Spinal cord (tissue), 10 donors: ENCODE measurements around the gene CYP8B1. TPM values are rescaled to one million over a fixed set of nuclear protein-coding genes. Genes with fewer than 3 reads are reported as not detected.
"Not testable (repeated sequence)": the region's sequence is repeated elsewhere in the genome, so short reads cannot be mapped to it uniquely, and the experiment has no call there.

Experiments used
- DNase-seq, 6 donors: peaks; one replicate each; pipeline versions ENCODE4 v3.0.0 to v3.0.0-alpha.2; 2013 to 2015; ENCODE audit warnings: low spot score in 6 of 6, low read depth in 4 of 6
- H3K27ac ChIP-seq: one replicate; pipeline ENCODE4 v1.5.1; 2013; ENCODE audit warnings: low read depth, low read length, control low read depth
- H3K27me3 ChIP-seq: one replicate; pipeline ENCODE4 v1.6.1; 2013; ENCODE audit warnings: low read length; ENCODE audit not compliant: control insufficient read depth, insufficient read depth
- H3K36me3 ChIP-seq: one replicate; pipeline ENCODE4 v1.6.1; 2013; ENCODE audit warnings: low read length; ENCODE audit not compliant: control insufficient read depth, insufficient read depth
- H3K4me1 ChIP-seq: one replicate; pipeline ENCODE4 v1.6.1; 2013; ENCODE audit warnings: low read length; ENCODE audit not compliant: control insufficient read depth, insufficient read depth
- H3K4me3 ChIP-seq: one replicate; pipeline ENCODE4 v1.5.1; 2013; ENCODE audit warnings: low read depth, low read length, control low read depth
- H3K9me3 ChIP-seq: one replicate; pipeline ENCODE4 v1.6.1; 2013; ENCODE audit warnings: low read length; ENCODE audit not compliant: control insufficient read depth, insufficient read depth
- WGBS: methylation state at CpG from one replicate; pipeline ENCODE4 v1.1.5; 2013; ENCODE audit warnings: missing lambda C conversion rate; ENCODE audit not compliant: insufficient coverage; 5-methylcytosine and 5-hydroxymethylcytosine counted together
- polyA plus RNA-seq, 2 donors: library from polyadenylated mRNA; unstranded; fragments of 120-200 nt; gene quantifications; one replicate each; pipeline ENCODE4 v1.2.1, GENCODE V29; 2013; ENCODE audit not compliant: insufficient read length in 2 of 2
- total RNA-seq, 2 donors: library from RNA; depleted of rRNA in 1 of 2; stranded (reverse); fragments of 120-200 nt in 1 of 2; fragments of >200 nt in 1 of 2; gene quantifications; one replicate each; pipeline versions ENCODE4 v1.2.3 to v1.2.4, GENCODE V29; 2013 to 2014
- donor health status: healthy.

CYP8B1 gene
- total and polyA plus RNA-seq, 4 donors: 0.08 to 0.09 TPM; not detected in 2

DNA sequence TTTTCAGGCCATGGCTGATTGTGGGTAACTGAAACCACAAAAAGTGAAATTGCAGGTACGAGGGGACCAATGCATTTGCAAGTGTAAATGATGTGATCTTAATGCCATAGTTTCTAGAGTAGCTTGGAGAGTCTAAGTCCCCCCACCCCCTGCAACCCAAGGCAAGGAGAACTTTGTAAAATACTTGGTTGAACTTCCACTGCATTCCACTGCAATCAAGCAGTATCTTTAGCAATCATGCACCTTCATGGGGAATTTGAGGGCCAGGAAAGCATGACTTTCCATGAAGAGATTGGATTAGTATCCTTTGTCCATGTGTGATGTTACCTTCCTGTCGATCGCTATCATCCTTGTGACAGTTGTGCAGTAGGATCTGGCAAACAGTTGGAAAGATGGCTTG lies 11.4 kb upstream of the CYP8B1 start:
- H3K9me3 ChIP-seq: no peaks in the 10 kb centered on the region
- H3K4me1 ChIP-seq: no peaks in the 10 kb centered on the region
- DNase-seq: no peak
- peaks cover 3% of the 10 kb centered on the region for H3K27me3 ChIP-seq
- no peak overlapping the region for H3K4me3 ChIP-seq
- no peak overlapping the region for H3K27ac ChIP-seq
- no peaks in the 10 kb centered on the region for H3K36me3 ChIP-seq
- 95% methylated on average over 2 of the region's 3 CpGs for WGBS

DNA sequence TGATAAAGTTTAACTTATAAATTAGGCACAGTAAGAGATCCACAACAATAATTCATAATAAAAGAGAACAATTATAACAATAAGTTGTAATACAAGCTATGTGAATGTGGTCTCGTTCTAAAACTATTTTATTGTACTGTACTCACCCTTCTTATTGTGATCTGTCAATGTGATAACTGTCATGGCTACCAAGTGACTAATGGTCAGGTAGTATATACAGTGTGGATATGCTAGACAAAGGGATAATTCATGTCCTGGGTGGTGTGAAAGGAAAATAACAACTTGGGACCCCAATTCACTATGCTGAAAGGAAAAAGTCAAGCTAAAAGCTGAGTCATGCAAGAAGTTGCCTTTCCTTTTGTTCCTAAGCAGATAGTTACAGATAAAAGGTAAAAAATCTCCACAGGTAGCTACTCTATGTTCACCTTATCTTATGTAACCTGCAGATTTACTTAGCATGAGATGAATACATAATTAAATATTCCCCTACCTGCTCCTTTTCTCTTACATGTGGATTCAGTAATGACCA lies 10.7 kb upstream of the CYP8B1 start:
- no peaks in the 10 kb centered on the region for H3K9me3 ChIP-seq
- H3K27ac ChIP-seq: no peak overlapping the region
- peaks cover 3% of the 10 kb centered on the region for H3K4me1 ChIP-seq
- DNase-seq: no peak
- no peaks in the 10 kb centered on the region for H3K36me3 ChIP-seq
- peaks cover 3% of the 10 kb centered on the region for H3K27me3 ChIP-seq
- no peak overlapping the region for H3K4me3 ChIP-seq
- WGBS: no CpG with 5 or more reads among the region's 1 CpG

DNA sequence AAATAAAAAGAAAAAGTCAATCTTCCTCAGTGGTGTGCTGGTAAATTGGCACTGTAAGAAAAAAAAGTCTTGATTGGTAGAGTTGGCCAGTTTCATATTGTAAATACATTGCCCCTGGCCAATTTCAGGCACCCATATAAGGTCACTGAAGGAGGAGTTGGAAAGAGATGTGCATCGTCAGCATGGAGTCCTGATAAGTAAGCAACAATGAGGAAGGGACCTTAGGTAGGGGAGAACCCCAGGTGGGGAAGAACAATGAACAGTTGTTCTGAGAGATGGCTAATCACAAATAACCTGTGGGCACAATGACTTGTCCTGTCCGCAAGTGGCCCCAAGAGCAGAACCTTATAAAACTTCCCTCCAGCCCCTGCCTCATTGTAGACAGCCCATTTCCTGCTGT lies 8.6 kb upstream of the CYP8B1 start:
- WGBS: 75% methylated on average over 2 of the region's 2 CpGs

DNA sequence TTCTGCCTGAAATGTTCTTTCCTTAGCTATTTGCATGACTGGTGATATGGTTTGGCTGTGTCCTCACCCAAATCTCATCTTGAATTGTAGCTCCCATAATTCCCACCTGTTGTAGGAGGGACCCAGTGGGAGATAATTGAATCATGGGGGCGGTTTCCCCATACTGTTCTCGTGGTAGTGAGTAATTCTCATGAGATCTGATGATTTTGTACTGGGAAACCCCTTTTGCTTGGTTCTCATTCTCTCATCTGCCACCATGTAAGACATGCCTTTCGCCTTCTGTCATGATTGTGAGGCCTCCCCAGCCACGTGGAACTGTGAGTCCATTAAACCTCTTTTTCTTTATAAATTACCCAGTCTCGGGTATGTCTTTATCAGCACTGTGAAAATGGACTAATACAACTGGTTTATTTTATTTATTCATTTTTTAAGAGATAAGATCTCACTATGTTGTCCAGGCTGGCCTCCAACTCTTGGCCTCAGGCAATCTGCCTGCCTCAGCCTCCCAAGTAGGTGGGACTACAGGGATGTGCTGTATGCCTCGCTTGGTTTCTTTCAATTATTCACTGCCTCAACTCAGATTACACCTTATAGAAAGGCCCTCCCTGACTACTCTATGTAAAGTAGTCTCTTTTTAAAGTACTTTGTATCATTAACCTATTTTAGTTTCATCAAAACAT lies 7.7 kb upstream of the CYP8B1 start:
- not testable (repeated sequence) for H3K36me3 ChIP-seq, H3K9me3 ChIP-seq, H3K27me3 ChIP-seq, H3K27ac ChIP-seq, DNase-seq, H3K4me3 ChIP-seq
- 100% methylated on average over 1 of the region's 6 CpGs for WGBS
- peaks cover 14% of the 10 kb centered on the region for H3K4me1 ChIP-seq

More for the DNA sequence above, 8.6 kb upstream of the CYP8B1 start:
- Histone ChIP-seq H3K36me3 (no peaks in the 10 kb centered on the region), H3K27me3 (peaks cover 3% of the 10 kb centered on the region), H3K4me1 (peaks cover 14% of the 10 kb centered on the region), H3K27ac (no peak overlapping the region), H3K9me3 (no peaks in the 10 kb centered on the region), H3K4me3 (no peak overlapping the region)
- DNase-seq: no peak

DNA sequence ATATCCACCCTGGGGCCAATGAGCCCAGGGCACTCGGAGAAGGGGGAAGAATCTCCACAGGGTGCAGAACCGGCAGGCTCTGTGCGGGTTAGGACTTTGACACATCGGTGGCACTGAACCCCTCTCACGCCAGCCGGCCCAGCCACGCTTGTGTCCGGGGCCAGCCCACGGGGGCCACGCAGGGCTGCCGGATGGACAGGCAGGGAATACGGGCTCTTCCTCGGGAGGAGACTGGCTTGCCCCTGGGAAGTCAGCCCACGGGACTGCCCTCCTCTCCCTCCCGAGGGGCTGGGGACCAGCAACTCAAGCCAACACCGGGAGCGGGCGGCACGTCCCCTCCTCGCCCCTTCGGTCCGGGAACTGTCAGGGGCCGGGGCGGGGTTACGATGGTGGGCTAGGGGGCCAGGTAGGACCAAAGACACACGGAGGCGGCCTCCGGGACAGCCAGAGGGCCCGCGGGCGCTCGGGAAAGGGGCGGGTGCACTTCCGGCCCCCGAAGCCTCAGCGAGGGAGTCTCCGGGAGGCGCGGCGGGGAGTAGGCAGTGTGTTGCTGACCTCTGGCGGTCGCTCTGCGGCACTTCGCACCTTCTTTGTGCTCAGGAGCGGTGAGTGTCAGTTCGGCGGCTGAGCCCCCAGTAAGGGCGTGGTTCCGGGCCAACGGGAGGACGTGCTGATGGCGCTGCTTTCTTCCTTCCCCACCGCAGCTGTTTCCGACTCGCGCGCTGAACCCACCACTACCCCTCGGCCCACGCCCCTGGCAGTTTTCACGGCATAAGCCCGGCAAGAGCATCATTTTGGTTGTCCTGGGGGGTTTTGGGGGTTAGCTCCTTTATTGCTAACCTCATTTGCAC lies 5.1 kb upstream of the CYP8B1 start:
- Histone ChIP-seq H3K4me1 (peaks cover 19% of the 10 kb centered on the region), H3K27me3 (no peaks in the 10 kb centered on the region), H3K36me3 (no peaks in the 10 kb centered on the region), H3K9me3 (no peaks in the 10 kb centered on the region), H3K4me3 (peak overlapping the region; percentile 67), H3K27ac (no peak overlapping the region)
- WGBS: 5% methylated on average over 52 of the region's 61 CpGs
- DNase-seq: peak in 5 of 6 donors; percentile 60 to 96 (median 64)

DNA sequence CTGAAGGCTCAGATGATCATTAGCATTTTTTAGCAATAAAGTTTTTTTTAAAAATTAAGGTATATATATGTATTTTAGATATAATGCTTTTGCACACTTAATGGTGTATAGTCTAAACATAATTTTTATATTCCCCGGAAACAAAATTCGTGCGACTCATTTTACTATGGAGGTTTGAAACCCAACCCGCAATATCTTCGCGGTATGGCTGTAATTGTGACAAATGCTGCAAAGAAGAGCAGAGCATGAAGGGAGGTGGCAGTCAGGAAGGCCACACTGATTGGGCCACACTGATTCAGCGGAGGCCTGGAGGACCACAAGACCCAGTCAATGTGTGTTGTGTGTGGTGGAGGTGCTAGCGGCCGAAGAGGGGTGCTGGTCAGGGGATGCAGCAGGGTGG lies 4.5 kb upstream of the CYP8B1 start:
- H3K9me3 ChIP-seq: no peaks in the 10 kb centered on the region
- DNase-seq: peak in 1 of 6 donors; percentile 11
- H3K27ac ChIP-seq: no peak overlapping the region
- peaks cover 19% of the 10 kb centered on the region for H3K4me1 ChIP-seq
- peak overlapping the region; percentile 67 for H3K4me3 ChIP-seq
- no peaks in the 10 kb centered on the region for H3K36me3 ChIP-seq
- WGBS: 91% methylated on average over 4 of the region's 9 CpGs
- H3K27me3 ChIP-seq: no peaks in the 10 kb centered on the region

DNA sequence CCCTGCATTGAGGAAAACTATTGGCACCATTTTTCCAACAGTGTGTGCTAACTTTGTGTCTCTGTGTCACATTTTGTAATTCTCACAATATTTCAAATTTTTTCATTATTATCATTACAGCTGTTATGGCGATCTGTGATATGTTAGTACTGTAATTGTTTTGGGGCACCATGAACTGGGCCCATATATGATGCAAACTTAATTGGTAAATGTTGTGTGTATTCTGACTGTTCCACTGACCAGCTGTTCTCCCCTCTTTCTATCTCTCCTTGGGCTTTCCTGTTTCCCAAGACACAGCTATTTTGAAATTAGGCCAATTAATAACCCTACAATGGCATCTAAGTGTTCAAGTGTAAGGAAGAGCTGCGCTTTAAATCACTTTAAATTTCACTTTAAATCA lies 2.2 kb upstream of the CYP8B1 start:
- H3K9me3 ChIP-seq: no peaks in the 10 kb centered on the region
- no CpG with 5 or more reads among the region's 2 CpGs for WGBS
- no peak overlapping the region for H3K4me3 ChIP-seq
- H3K4me1 ChIP-seq: peaks cover 19% of the 10 kb centered on the region
- no peak overlapping the region for H3K27ac ChIP-seq
- no peaks in the 10 kb centered on the region for H3K36me3 ChIP-seq
- peak in 1 of 6 donors; percentile 41 for DNase-seq
- H3K27me3 ChIP-seq: no peaks in the 10 kb centered on the region

DNA sequence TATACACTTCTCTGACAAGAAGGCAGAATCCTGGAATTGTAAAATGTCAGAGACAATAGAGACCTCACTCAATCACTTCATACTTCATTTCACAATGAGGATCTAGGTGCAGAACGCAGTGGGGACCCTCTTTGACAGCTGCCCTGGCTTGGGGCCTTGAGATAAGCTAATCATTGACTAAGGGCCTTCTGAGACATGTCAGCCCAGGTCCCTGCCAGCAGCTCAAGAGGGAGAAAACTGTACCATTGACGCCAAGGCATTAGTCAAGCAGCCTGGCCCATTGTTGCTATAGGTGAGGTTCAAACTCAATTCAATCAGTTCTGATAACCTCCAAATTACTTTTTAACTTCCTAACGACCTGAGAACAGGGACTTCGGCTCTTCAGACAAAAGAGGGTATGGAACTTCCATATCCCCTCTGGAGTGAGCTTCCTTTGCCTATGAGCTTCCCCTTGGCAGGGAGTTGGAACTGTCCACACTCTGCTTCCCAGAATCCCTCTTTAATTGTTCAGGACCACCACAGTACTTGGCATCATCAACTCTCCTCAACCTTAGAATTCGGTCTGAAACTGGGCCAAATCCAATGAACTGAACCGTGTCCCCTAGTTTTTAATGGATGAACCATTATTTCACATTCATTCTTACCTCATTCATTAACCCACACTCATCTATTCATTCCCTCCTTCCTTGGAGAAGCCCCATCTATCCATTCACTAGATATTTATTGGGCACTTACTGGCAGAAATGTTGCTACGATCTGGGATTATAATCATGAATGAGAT lies 1.5 kb upstream of the CYP8B1 start:
- whole genome bisulfite sequencing: 61% methylated on average over 4 of the region's 7 CpGs
- no peaks in the 10 kb centered on the region for H3K27me3 ChIP-seq

DNA sequence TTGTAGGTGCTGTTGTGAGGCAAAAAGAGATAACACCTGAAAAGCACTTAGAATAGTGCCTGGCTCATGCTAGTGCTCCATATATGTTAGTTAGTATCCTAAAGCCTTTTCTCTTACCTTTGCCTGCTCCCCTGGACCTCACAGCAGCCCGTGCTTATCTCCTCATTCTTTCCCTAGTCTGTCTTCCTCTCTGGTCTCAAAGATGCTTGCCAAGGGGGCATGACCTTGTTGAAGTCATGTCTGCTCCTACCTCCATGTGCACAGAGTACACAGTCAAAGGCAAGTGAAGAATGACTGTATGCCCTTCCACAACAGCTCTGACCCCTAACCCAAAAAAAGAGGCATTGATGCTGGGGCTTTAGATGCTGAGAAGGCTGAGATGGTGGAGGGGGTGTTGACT lies 722 bp upstream of the CYP8B1 start:
- WGBS: 100% methylated on average over 1 of the region's 1 CpG

More for the DNA sequence above, 1.5 kb upstream of the CYP8B1 start:
- Histone ChIP-seq H3K4me1 (peaks cover 20% of the 10 kb centered on the region), H3K36me3 (no peaks in the 10 kb centered on the region), H3K4me3 (no peak overlapping the region), H3K9me3 (no peaks in the 10 kb centered on the region), H3K27ac (no peak overlapping the region)
- no peak for DNase-seq

More for the DNA sequence above, 722 bp upstream of the CYP8B1 start:
- Histone ChIP-seq H3K36me3 (no peaks in the 10 kb centered on the region), H3K4me3 (no peak overlapping the region), H3K27ac (no peak overlapping the region), H3K9me3 (no peaks in the 10 kb centered on the region), H3K27me3 (no peaks in the 10 kb centered on the region), H3K4me1 (peaks cover 25% of the 10 kb centered on the region)
- DNase-seq: no peak
